GM18867 (cell line): ENCODE measurements around the gene RSL1D1.
A peak's percentile ranks its signal among the peaks of the same experiment; 100 is the strongest.
"Not testable (repeated sequence)": the region's sequence is repeated elsewhere in the genome, so short reads cannot be mapped to it uniquely, and the experiment has no call there.

Experiments
- ATAC-seq: cut with Tn5 transposase; IDR thresholded peaks from one replicate; pipeline ENCODE4 v1.9.1; 2021; ENCODE audit warnings: mild to moderate bottlenecking, moderate library complexity; ENCODE audit not compliant: unreplicated experiment

RSL1D1 gene

GRCh38 chr16:11799509-11800381 is 51.6 kb downstream of the RSL1D1 start:
- no peak for ATAC-seq

- ATAC-seq, result no peak
These were observed 52.3 kb downstream of the RSL1D1 start for GRCh38 chr16:11799017-11799381.

GRCh38 chr16:11797957-11798299 is 53.4 kb downstream of the RSL1D1 start:
- no peak for ATAC-seq

- ATAC-seq, result peak; percentile 89
These were observed 54.0 kb downstream of the RSL1D1 start, which contains the start of gene ZC3H7A for GRCh38 chr16:11797166-11797956. Gene ZC3H7A (minus strand): TSS chr16:11797258. CDS start chr16:11782354, 14,904 bp downstream.

- peak; percentile 14 for ATAC-seq
These were observed 54.8 kb downstream of the RSL1D1 start for GRCh38 chr16:11796227-11797165.

GRCh38 chr16:11795887-11796226 is 55.5 kb downstream of the RSL1D1 start:
- no peak for ATAC-seq

GRCh38 chr16:11794996-11795886 is 56.1 kb downstream of the RSL1D1 start:
- no peak for ATAC-seq

GRCh38 chr16:11794447-11794846 is 56.9 kb downstream of the RSL1D1 start:
- no peak for ATAC-seq

GRCh38 chr16:11793840-11794239 is 57.5 kb downstream of the RSL1D1 start:
- no peak for ATAC-seq

GRCh38 chr16:11792410-11793241 is 58.7 kb downstream of the RSL1D1 start:
- no peak for ATAC-seq

GRCh38 chr16:11791144-11791828 is 60.1 kb downstream of the RSL1D1 start:
- no peak for ATAC-seq

GRCh38 chr16:11788914-11789313 is 62.4 kb downstream of the RSL1D1 start:
- ATAC-seq, result no peak

- not testable (repeated sequence) for ATAC-seq
These were observed 66.3 kb downstream of the RSL1D1 start for GRCh38 chr16:11784980-11785599.

- ATAC-seq, result not testable (repeated sequence)
These were observed 67.0 kb downstream of the RSL1D1 start for GRCh38 chr16:11784381-11784780.

- no peak for ATAC-seq
These were observed 67.3 kb downstream of the RSL1D1 start for GRCh38 chr16:11784038-11784369.
